H1 (cell line): ENCODE data around the gene CYTL1. TPM values are rescaled to one million over a fixed set of nuclear protein-coding genes. Genes with fewer than 3 reads are reported as not detected.

Source experiments
- CTCF ChIA-PET: fragments of 300-600 bp; sonication (Branson Sonifier 250); formaldehyde crosslinking; loops from one replicate; lab custom pipeline; 2021; ENCODE audit not compliant: partially characterized antibody; lab: Charles Lee
- POLR2A ChIA-PET: fragments of 300-600 bp; sonication (Branson Sonifier 250); formaldehyde crosslinking; loops from one replicate; lab custom pipeline; 2021; ENCODE audit warnings: inconsistent platforms; ENCODE audit not compliant: partially characterized antibody; lab: Charles Lee
- DNase-seq, 2 experiments: peaks; one replicate each; pipeline versions ENCODE4 v3.0.0 to v3.0.0-alpha.2; 2010 to 2022; ENCODE audit warnings: low spot score in 2 of 2, low read depth in 1 of 2, mixed read lengths in 1 of 2
- FAIRE-seq: peaks from 2 replicates; lab custom pipeline; 2011; peaks lifted over from hg19 to GRCh38; lab: Jason Lieb, UNC
- H2AFZ ChIP-seq: 2 replicates; pipeline ENCODE4 v1.8.1; 2012; ENCODE audit warnings: low read length, inconsistent platforms
- H2AK5ac ChIP-seq: 2 replicates; pipeline ENCODE4 v1.6.1; 2013; ENCODE audit warnings: low read depth, low read length
- H2BK120ac ChIP-seq: replicated peaks from 2 replicates; pipeline ENCODE3; 2013; ENCODE audit warnings: low read depth, low read length, inconsistent platforms
- H2BK12ac ChIP-seq: 2 replicates; pipeline ENCODE4 v1.6.1; 2013; ENCODE audit warnings: low read depth, low read length
- H2BK15ac ChIP-seq: 2 replicates; pipeline ENCODE4 v1.6.1; 2013; ENCODE audit warnings: low read length
- H2BK20ac ChIP-seq: 2 replicates; pipeline ENCODE4 v1.6.1; 2013; ENCODE audit warnings: low read length
- H2BK5ac ChIP-seq: 2 replicates; pipeline ENCODE4 v1.6.1; 2013; ENCODE audit warnings: low read depth, low read length
- H3K14ac ChIP-seq: 2 replicates; pipeline ENCODE4 v1.6.1; 2013; ENCODE audit warnings: inconsistent platforms; ENCODE audit not compliant: insufficient read length
- H3K18ac ChIP-seq: 2 replicates; pipeline ENCODE4 v1.6.1; 2013; ENCODE audit warnings: low read length; ENCODE audit errors: extremely low read depth
- H3K23ac ChIP-seq: 2 replicates; pipeline ENCODE4 v1.6.1; 2013; ENCODE audit warnings: inconsistent platforms; ENCODE audit not compliant: insufficient read length
- H3K23me2 ChIP-seq: 2 replicates; pipeline ENCODE4 v1.6.1; 2013; ENCODE audit warnings: low read depth, low read length
- H3K27ac ChIP-seq: 2 replicates; pipeline ENCODE4 v1.6.1; 2011; ENCODE audit warnings: low read depth, low read length, inconsistent platforms
- H3K27me3 ChIP-seq, 4 experiments: replicated peaks in 1 of 4; 1 replicate in 1 of 4; 2 replicates in 3 of 4; pipeline versions ENCODE4 v1.6.1 to v1.8.1; 2011 to 2013; ENCODE audit warnings: low read length in 3 of 4, mild to moderate bottlenecking in 3 of 4, inconsistent platforms in 2 of 4, mixed read lengths in 2 of 4, moderate library complexity in 1 of 4; ENCODE audit not compliant: control insufficient read depth in 3 of 4, insufficient read depth in 3 of 4; ENCODE audit errors: extremely low read depth in 1 of 4
- H3K36me3 ChIP-seq, 4 experiments: 2 replicates each; pipeline versions ENCODE4 v1.6.1 to v1.8.1; 2011 to 2013; ENCODE audit warnings: mild to moderate bottlenecking in 4 of 4, low read length in 3 of 4, moderate library complexity in 2 of 4, control low read depth in 1 of 4, inconsistent platforms in 1 of 4; ENCODE audit not compliant: insufficient read depth in 4 of 4, control insufficient read depth in 2 of 4
- H3K4ac ChIP-seq: replicated peaks from 2 replicates; pipeline ENCODE3; 2013; ENCODE audit warnings: low read length, low read depth, mixed read lengths, inconsistent platforms; ENCODE audit not compliant: insufficient read length
- H3K4me1 ChIP-seq, 4 experiments: replicated peaks in 1 of 4; 1 replicate in 1 of 4; 2 replicates in 3 of 4; pipeline versions ENCODE4 v1.6.1 to v1.8.1; 2011 to 2013; ENCODE audit warnings: low read length in 3 of 4, inconsistent platforms in 2 of 4, mixed read lengths in 1 of 4; ENCODE audit not compliant: insufficient read depth in 4 of 4, control insufficient read depth in 3 of 4
- H3K4me2 ChIP-seq, 2 experiments: 2 replicates each; pipeline versions ENCODE4 v1.6.1 to v1.8.1; 2011 to 2013; ENCODE audit warnings: low read depth in 2 of 2, low read length in 2 of 2, control low read depth in 1 of 2, inconsistent platforms in 1 of 2, mild to moderate bottlenecking in 1 of 2; ENCODE audit not compliant: insufficient read depth in 1 of 2
- H3K4me3 ChIP-seq, 4 experiments: fragments of 200-600, 300-600 bp in 1 of 4; sonication (generic), shearing (Covaris generic), sonication (Bioruptor Twin) in 1 of 4; 2 replicates each; pipeline versions ENCODE4 v1.5.1 to v1.8.1; 2011 to 2016; ENCODE audit warnings: low read length in 4 of 4, low read depth in 3 of 4, control low read depth in 2 of 4, inconsistent platforms in 2 of 4, mild to moderate bottlenecking in 2 of 4, mixed read lengths in 1 of 4, moderate library complexity in 1 of 4; ENCODE audit not compliant: insufficient read depth in 2 of 4; ENCODE audit errors: extremely low read depth in 1 of 4
- H3K56ac ChIP-seq: replicated peaks from 2 replicates; pipeline ENCODE3; 2013; ENCODE audit warnings: low read depth, mild to moderate bottlenecking, mixed read lengths, low read length, inconsistent platforms; ENCODE audit not compliant: insufficient read length
- H3K79me1 ChIP-seq: 2 replicates; pipeline ENCODE4 v1.6.1; 2013; ENCODE audit warnings: low read depth, low read length, control low read depth
- H3K79me2 ChIP-seq, 2 experiments: 2 replicates each; pipeline versions ENCODE4 v1.6.1 to v1.8.1; 2012 to 2013; ENCODE audit warnings: low read length in 2 of 2, mild to moderate bottlenecking in 2 of 2, inconsistent platforms in 1 of 2; ENCODE audit not compliant: insufficient read depth in 2 of 2, control insufficient read depth in 1 of 2
- H3K9ac ChIP-seq, 4 experiments: replicated peaks in 1 of 4; 1 replicate in 1 of 4; 2 replicates in 3 of 4; pipeline versions ENCODE4 v1.6.1 to v1.8.1; 2011 to 2013; ENCODE audit warnings: low read depth in 3 of 4, low read length in 3 of 4, control low read depth in 2 of 4, mild to moderate bottlenecking in 2 of 4, moderate library complexity in 2 of 4, inconsistent platforms in 1 of 4; ENCODE audit errors: extremely low read depth in 1 of 4
- H3K9me3 ChIP-seq, 2 experiments: 2 replicates each; pipeline versions ENCODE4 v1.6.1 to v1.8.1; 2012 to 2013; ENCODE audit warnings: mild to moderate bottlenecking in 2 of 2, moderate library complexity in 2 of 2, control low read depth in 1 of 2, inconsistent platforms in 1 of 2, low read depth in 1 of 2, low read length in 1 of 2, mixed read lengths in 1 of 2; ENCODE audit not compliant: insufficient read depth in 2 of 2
- H4K20me1 ChIP-seq, 2 experiments: replicated peaks in 1 of 2; 2 replicates each; pipeline versions ENCODE3 to v1.8.1; 2011 to 2013; ENCODE audit warnings: inconsistent platforms in 2 of 2, low read length in 2 of 2, mild to moderate bottlenecking in 1 of 2; ENCODE audit not compliant: insufficient read depth in 2 of 2, control insufficient read depth in 1 of 2
- H4K5ac ChIP-seq: 2 replicates; pipeline ENCODE4 v1.6.1; 2013; ENCODE audit warnings: low read length, low read depth, mixed read lengths, inconsistent platforms; ENCODE audit not compliant: insufficient read length
- H4K8ac ChIP-seq: 2 replicates; pipeline ENCODE4 v1.8.0; 2013; ENCODE audit warnings: mild to moderate bottlenecking, moderate library complexity, low read length, inconsistent platforms; ENCODE audit not compliant: insufficient read depth; ENCODE audit errors: extremely low read depth
- H4K91ac ChIP-seq: replicated peaks from 2 replicates; pipeline ENCODE3; 2013; ENCODE audit warnings: low read length, mixed read lengths, inconsistent platforms; ENCODE audit not compliant: insufficient read length
- BCL11A ChIP-seq, 2 experiments: IDR thresholded peaks; one replicate each; pipeline ENCODE4 v1.6.1; 2011; ENCODE audit warnings: low read depth in 2 of 2, low read length in 2 of 2, mild to moderate bottlenecking in 2 of 2
- JUND ChIP-seq: IDR thresholded peaks from 2 replicates; pipeline ENCODE4 v1.6.1; 2011; ENCODE audit warnings: mild to moderate bottlenecking, improper control_type of control experiment, low read length
- POLR2A ChIP-seq, 2 experiments: IDR thresholded peaks; 1 replicate in 1 of 2; 2 replicates in 1 of 2; pipeline ENCODE4 v1.6.1; 2011; ENCODE audit warnings: low read depth in 2 of 2, low read length in 2 of 2, mild to moderate bottlenecking in 2 of 2; ENCODE audit errors: control extremely low read depth in 1 of 2
- SIN3A ChIP-seq, 2 experiments: IDR thresholded peaks in 1 of 2; conservative IDR thresholded peaks in 1 of 2; 2 replicates each; pipeline ENCODE4 v1.6.1; 2011 to 2012; ENCODE audit warnings: low read length in 2 of 2, improper control_type of control experiment in 1 of 2, low read depth in 1 of 2, mild to moderate bottlenecking in 1 of 2
- SP2 ChIP-seq: IDR thresholded peaks from 2 replicates; pipeline ENCODE4 v1.6.1; 2012; ENCODE audit warnings: mild to moderate bottlenecking, low read length, inconsistent platforms
- SRF ChIP-seq: IDR thresholded peaks from 2 replicates; pipeline ENCODE4 v1.6.1; 2011; ENCODE audit warnings: mild to moderate bottlenecking, low read depth, low read length, moderate library complexity
- TEAD4 ChIP-seq: IDR thresholded peaks from 2 replicates; pipeline ENCODE4 v1.6.1; 2012; ENCODE audit warnings: low read depth, low read length, inconsistent platforms, mixed read lengths
- WGBS, 2 experiments: shearing (Covaris generic) in 1 of 2; methylation state at CpG; one replicate each; pipeline versions ENCODE4 v1.1.6 to v1.1.7; 2013 to 2015; ENCODE audit warnings: low lambda C conversion rate in 2 of 2, mixed read lengths in 2 of 2, inconsistent platforms in 1 of 2, low coverage in 1 of 2, missing lambda C conversion rate in 1 of 2; ENCODE audit not compliant: insufficient replicate concordance in 2 of 2, insufficient coverage in 1 of 2, insufficient read length in 1 of 2; ENCODE audit errors: extremely low coverage in 1 of 2, missing lambda C conversion rate in 1 of 2; 5-methylcytosine and 5-hydroxymethylcytosine counted together
- polyA plus RNA-seq, 7 experiments: library from polyadenylated mRNA; depleted of rRNA in 3 of 7; stranded (reverse) in 5 of 7; unstranded in 2 of 7; fragments of >200 nt in 5 of 7; fragments of 200-250 nt in 2 of 7; gene quantifications; 1 replicate in 5 of 7; 2 replicates in 1 of 7; 4 replicates in 1 of 7; pipeline versions ENCODE4 v1.2.1 to v1.2.3, GENCODE V29; 2011 to 2013; ENCODE audit warnings: missing spikeins in 2 of 7, mixed read lengths in 2 of 7
- total RNA-seq: library from RNA; stranded (reverse); fragmentation: NEBNext Ultra II Directional; extraction: Animal tissue kit (Norgen Biotek cat#: 25700); gene quantifications from 2 replicates; pipeline ENCODE4 v1.2.1, GENCODE V29; 2021
- TF ChIP-seq, protein P1 (sequence below), 3 experiments: IDR thresholded peaks; 1 replicate in 2 of 3; 2 replicates in 1 of 3; pipeline versions ENCODE4 v1.5.1 to v1.6.1; 2011; ENCODE audit warnings: low read length in 3 of 3, mild to moderate bottlenecking in 3 of 3, inconsistent platforms in 2 of 3, low read depth in 1 of 3, moderate library complexity in 1 of 3; ENCODE audit not compliant: insufficient read depth in 1 of 3; ENCODE audit errors: control extremely low read depth in 1 of 3
- TF ChIP-seq, protein P2 (sequence below): IDR thresholded peaks from 2 replicates; pipeline ENCODE4 v1.6.1; 2012; ENCODE audit warnings: inconsistent platforms

Gene CYTL1
- total and polyA plus RNA-seq, 2 of the 8 experiments (the other 6 are each of a cell fraction or from before 2014, with no cell fraction given), result 8.6 to 9.8 TPM

DNA sequence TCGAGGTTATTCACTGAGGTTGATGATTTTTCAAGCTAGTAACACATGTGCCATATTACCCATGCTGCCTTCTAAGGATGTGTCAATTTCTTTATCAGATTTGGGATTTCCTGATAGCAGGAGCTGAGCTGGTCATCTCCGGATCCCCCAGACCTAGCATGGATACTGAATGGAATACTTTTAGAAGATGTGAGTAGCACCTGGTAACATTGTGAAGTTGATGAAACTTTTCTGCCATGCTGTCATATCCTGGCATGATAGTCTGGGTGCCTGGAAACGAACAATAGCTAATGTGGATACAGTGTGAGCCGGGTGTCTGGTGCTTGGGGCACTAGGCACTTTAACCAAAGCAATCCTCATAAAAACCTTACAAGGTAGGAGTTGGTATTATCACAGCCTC lies 11.0 kb upstream of the CYTL1 start:
- Histone ChIP-seq H3K23ac (no peak overlapping the region), H3K23me2 (no peaks in the 10 kb centered on the region), H3K36me3 (no peaks in the 10 kb centered on the region), H2BK20ac (no peak overlapping the region), H3K4ac (no peak overlapping the region), H2BK5ac (no peak overlapping the region), H3K4me1 (peaks cover 0 to 1% (median 0%) of the 10 kb centered on the region in 4 experiments; a peak in 1 of 7 replicates), H2BK12ac (no peak overlapping the region), H3K4me3 (no peak overlapping the region), H4K20me1 (no peaks in the 10 kb centered on the region), H2BK15ac (no peak overlapping the region), H3K79me2 (no peaks in the 10 kb centered on the region), H3K27me3 (no peaks in the 10 kb centered on the region; a peak in 1 of 7 replicates), H3K56ac (no peak overlapping the region), H3K18ac (no peak overlapping the region), H4K91ac (no peak overlapping the region), H3K9me3 (no peaks in the 10 kb centered on the region), H2BK120ac (no peak overlapping the region), H3K4me2 (no peak overlapping the region), H3K14ac (no peak overlapping the region), H4K5ac (no peak overlapping the region), H4K8ac (no peak overlapping the region), H2AK5ac (no peak overlapping the region)
- CTCF ChIA-PET, result interaction anchor here (0.7 to 1.6 kb wide), 3 partner anchors 38 to 306 kb away, joined by 3 read pairs; no protein-coding TSS in a partner anchor
- no peak for FAIRE-seq
- TF ChIP-seq TEAD4, result no peak
- TF ChIP-seq BCL11A (IDR thresholded peaks at IDR 0.05; ENCODE audit: low read depth in 2 of 2, low read length in 2 of 2), result no peak
- no peak for TF ChIP-seq SIN3A (conservative IDR thresholded peaks at IDR 0.05 in 1 of 2, IDR thresholded peaks at IDR 0.05 in 1 of 2; ENCODE audit: low read depth in 1 of 2, low read length in 2 of 2)
- TF ChIP-seq SP2, result no peak
- TF ChIP-seq SRF, result no peak
- TF ChIP-seq POLR2A (IDR thresholded peaks at IDR 0.05; ENCODE audit: control extremely low read depth in 1 of 2, low read depth in 2 of 2, low read length in 2 of 2), result no peak
- TF ChIP-seq, protein P1, sequence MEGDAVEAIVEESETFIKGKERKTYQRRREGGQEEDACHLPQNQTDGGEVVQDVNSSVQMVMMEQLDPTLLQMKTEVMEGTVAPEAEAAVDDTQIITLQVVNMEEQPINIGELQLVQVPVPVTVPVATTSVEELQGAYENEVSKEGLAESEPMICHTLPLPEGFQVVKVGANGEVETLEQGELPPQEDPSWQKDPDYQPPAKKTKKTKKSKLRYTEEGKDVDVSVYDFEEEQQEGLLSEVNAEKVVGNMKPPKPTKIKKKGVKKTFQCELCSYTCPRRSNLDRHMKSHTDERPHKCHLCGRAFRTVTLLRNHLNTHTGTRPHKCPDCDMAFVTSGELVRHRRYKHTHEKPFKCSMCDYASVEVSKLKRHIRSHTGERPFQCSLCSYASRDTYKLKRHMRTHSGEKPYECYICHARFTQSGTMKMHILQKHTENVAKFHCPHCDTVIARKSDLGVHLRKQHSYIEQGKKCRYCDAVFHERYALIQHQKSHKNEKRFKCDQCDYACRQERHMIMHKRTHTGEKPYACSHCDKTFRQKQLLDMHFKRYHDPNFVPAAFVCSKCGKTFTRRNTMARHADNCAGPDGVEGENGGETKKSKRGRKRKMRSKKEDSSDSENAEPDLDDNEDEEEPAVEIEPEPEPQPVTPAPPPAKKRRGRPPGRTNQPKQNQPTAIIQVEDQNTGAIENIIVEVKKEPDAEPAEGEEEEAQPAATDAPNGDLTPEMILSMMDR (IDR thresholded peaks at IDR 0.05; ENCODE audit: control extremely low read depth in 1 of 3, insufficient read depth in 1 of 3, low read depth in 1 of 3, low read length in 3 of 3), result no peak
- no peak for TF ChIP-seq JUND
- TF ChIP-seq, protein P2, sequence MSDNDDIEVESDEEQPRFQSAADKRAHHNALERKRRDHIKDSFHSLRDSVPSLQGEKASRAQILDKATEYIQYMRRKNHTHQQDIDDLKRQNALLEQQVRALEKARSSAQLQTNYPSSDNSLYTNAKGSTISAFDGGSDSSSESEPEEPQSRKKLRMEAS, result no peak
- TF ChIP-seq, all 59 proteins: peak for 0
- Histone ChIP-seq H2AFZ (no peak overlapping the region), H3K27ac (no peak overlapping the region), H3K9ac (no peak overlapping the region), H3K79me1 (no peaks in the 10 kb centered on the region)
- WGBS, 2 experiments, result 90% methylated on average over 4 of the region's 4 CpGs; no CpG with 5 or more reads in 1 of the 2 experiments
- no peak for DNase-seq
- POLR2A ChIA-PET, result no interaction called here
